Testis (tissue), 3 donors: ENCODE measurements around the gene KDM7A. TPM values are rescaled to one million over a fixed set of nuclear protein-coding genes. Genes with fewer than 3 reads are reported as not detected.

ENCODE experiments used
- DNase-seq: peaks from one replicate; pipeline ENCODE4 v3.0.0-alpha.2; 2019
- H3K27ac ChIP-seq, 2 donors: fragments of 200-600 bp; sonication (generic); one replicate each; pipeline ENCODE4 v1.5.1; 2019
- H3K27me3 ChIP-seq: fragments of 200-600 bp; sonication (generic); one replicate; pipeline ENCODE4 v1.5.1; 2019
- H3K36me3 ChIP-seq: fragments of 200-600 bp; sonication (generic); one replicate; pipeline ENCODE4 v1.5.1; 2017; ENCODE audit warnings: low read depth; ENCODE audit errors: missing control alignments
- H3K4me1 ChIP-seq: fragments of 200-600 bp; sonication (generic); one replicate; pipeline ENCODE4 v1.5.1; 2019
- H3K4me3 ChIP-seq, 2 donors: fragments of 200-600 bp; sonication (generic); one replicate each; pipeline ENCODE4 v1.5.1; 2017 to 2019
- H3K9me3 ChIP-seq: fragments of 200-600 bp; sonication (generic); one replicate; pipeline ENCODE4 v1.5.1; 2017
- CTCF ChIP-seq, 3 experiments: fragments of 450-650 bp in 2 of 3; fragments of 200-600 bp in 1 of 3; sonication (generic) in 1 of 3; IDR thresholded peaks; one replicate each; pipeline ENCODE4 v1.5.1; 2016 to 2019; ENCODE audit warnings: antibody characterized with exemption in 3 of 3, mild to moderate bottlenecking in 2 of 3, moderate library complexity in 1 of 3
- POLR2A ChIP-seq: fragments of 450-650 bp; IDR thresholded peaks from one replicate; pipeline ENCODE4 v1.6.1; 2017; ENCODE audit warnings: antibody characterized with exemption, mild to moderate bottlenecking, moderate library complexity
- WGBS, 2 donors: methylation state at CpG; one replicate each; pipeline ENCODE4 v1.1.5; 2018; 5-methylcytosine and 5-hydroxymethylcytosine counted together
- intact Hi-C: fragments of 100-400 bp; cut with DNase I; formaldehyde crosslinking; loops from one replicate; pipeline ENCODE4 v1.15.1; 2023; ENCODE audit warnings: low total_unique reads
- polyA plus RNA-seq: library from polyadenylated mRNA; stranded (reverse); fragments of 350-450 nt; fragmentation: Illumina TruSeq; extraction: RNeasy Lipid Tissue Mini Kit (QIAGEN cat#74804); gene quantifications from one replicate; pipeline ENCODE4 v1.2.3, GENCODE V29; 2014; ENCODE audit warnings: low read depth, low replicate concordance; ENCODE audit not compliant: insufficient read depth
- total RNA-seq, 2 donors: library from RNA; depleted of rRNA; stranded (reverse); fragments of >200 nt; gene quantifications; one replicate each; pipeline ENCODE4 v1.2.3, GENCODE V29; 2016

Gene KDM7A
- total and polyA plus RNA-seq, 3 donors from 2014 or later = 24.1 to 33.6 (median 24.7) TPM

- no peaks in the 10 kb centered on the region for H3K36me3 ChIP-seq
- H3K27ac ChIP-seq = no peak overlapping the region
- no peaks in the 10 kb centered on the region for H3K4me1 ChIP-seq
- intact Hi-C loops = no loop called here
- no peak for TF ChIP-seq CTCF (IDR thresholded peaks at IDR 0.05)
- no peak overlapping the region for H3K4me3 ChIP-seq
- H3K27me3 ChIP-seq = no peaks in the 10 kb centered on the region
- WGBS, 2 donors = 94 to 97% methylated on average over 4 of the region's 4 CpGs
- DNase-seq = no peak
- H3K9me3 ChIP-seq = no peaks in the 10 kb centered on the region
Observed at GRCh38 chr7:140048138-140048537, 128.6 kb downstream of the KDM7A start.

- intact Hi-C loops = no loop called here
- no peak for TF ChIP-seq CTCF (IDR thresholded peaks at IDR 0.05)
- TF ChIP-seq POLR2A = no peak
- H3K27ac ChIP-seq = no peak overlapping the region
- no peak for DNase-seq
- no peaks in the 10 kb centered on the region for H3K27me3 ChIP-seq
- no peak overlapping the region for H3K4me3 ChIP-seq
- WGBS, 2 donors = 95 to 97% methylated on average over 3 of the region's 3 CpGs
- no peaks in the 10 kb centered on the region for H3K36me3 ChIP-seq
- no peaks in the 10 kb centered on the region for H3K9me3 ChIP-seq
- H3K4me1 ChIP-seq = no peaks in the 10 kb centered on the region
Observed at GRCh38 chr7:140047197-140047596, 129.6 kb downstream of the KDM7A start.

- Histone ChIP-seq H3K27ac (no peak overlapping the region), H3K27me3 (no peaks in the 10 kb centered on the region), H3K36me3 (no peaks in the 10 kb centered on the region), H3K9me3 (no peaks in the 10 kb centered on the region), H3K4me3 (no peak overlapping the region), H3K4me1 (no peaks in the 10 kb centered on the region)
- DNase-seq = no peak
- WGBS, 2 donors = 56 to 66% methylated on average over 6 of the region's 6 CpGs
- TF ChIP-seq POLR2A (no peak), CTCF (IDR thresholded peaks at IDR 0.05) (no peak)
- intact Hi-C loops = no loop called here
Observed at GRCh38 chr7:140045697-140046096, 131.1 kb downstream of the KDM7A start.

- H3K27ac ChIP-seq = no peak overlapping the region
- no peaks in the 10 kb centered on the region for H3K36me3 ChIP-seq
- DNase-seq = no peak
- WGBS, 2 donors = 96 to 98% methylated on average over 6 of the region's 6 CpGs
- H3K27me3 ChIP-seq = no peaks in the 10 kb centered on the region
- H3K4me1 ChIP-seq = no peaks in the 10 kb centered on the region
- no peak overlapping the region for H3K4me3 ChIP-seq
- intact Hi-C loops = no loop called here
- no peak for TF ChIP-seq POLR2A
- TF ChIP-seq CTCF (IDR thresholded peaks at IDR 0.05) = no peak
- no peaks in the 10 kb centered on the region for H3K9me3 ChIP-seq
Observed at GRCh38 chr7:140044251-140044650, 132.5 kb downstream of the KDM7A start.

GRCh38 chr7:140042386-140042670 is 134.5 kb downstream of the KDM7A start:
- no peak for TF ChIP-seq CTCF (IDR thresholded peaks at IDR 0.05)
- TF ChIP-seq POLR2A = no peak
- Histone ChIP-seq H3K27ac (no peak overlapping the region), H3K4me3 (no peak overlapping the region), H3K27me3 (no peaks in the 10 kb centered on the region), H3K36me3 (no peaks in the 10 kb centered on the region), H3K4me1 (no peaks in the 10 kb centered on the region), H3K9me3 (no peaks in the 10 kb centered on the region)
- DNase-seq = no peak
- intact Hi-C loops = no loop called here
- WGBS, 2 donors = 88 to 92% methylated on average over 10 of the region's 10 CpGs
